IMR-90 (cell line): Measurements from ENCODE around the gene DHCR24. TPM values are rescaled to one million over a fixed set of nuclear protein-coding genes. Genes with fewer than 3 reads are reported as not detected.

Experiments used
- ATAC-seq: fragments of 200-7000 bp; cut with Tn5 transposase; 2 replicates; pipeline ENCODE4 v1.9.1; 2020; ENCODE audit warnings: low read depth, mild to moderate bottlenecking, moderate library complexity
- BruUV-seq: library from RNA; stranded (reverse); fragments of 400-500 nt; replicated peaks from 2 replicates; lab custom pipeline; 2021; lab: Mats Ljungman, UMichigan
- CTCF ChIA-PET: fragments of 300-600 bp; formaldehyde crosslinking; extraction: SDS; loops from one replicate; lab custom pipeline; 2021; ENCODE audit warnings: antibody characterized with exemption; lab: Yijun Ruan, JAX
- POLR2A ChIA-PET: fragments of 300-600 bp; sonication (Branson Sonifier 250); formaldehyde crosslinking; loops from one replicate; lab custom pipeline; 2022; ENCODE audit warnings: antibody characterized with exemption; ENCODE audit not compliant: unreplicated experiment; lab: Charles Lee
- DNase-seq: peaks from one replicate; pipeline ENCODE4 v3.0.0; 2013
- H2AFZ ChIP-seq: replicated peaks from 2 replicates; pipeline ENCODE3; 2013; ENCODE audit warnings: low read length, mild to moderate bottlenecking; ENCODE audit not compliant: poor library complexity
- H2AK5ac ChIP-seq: 2 replicates; pipeline ENCODE4 v1.6.1; 2013; ENCODE audit warnings: low read depth, low read length, inconsistent platforms
- H2AK9ac ChIP-seq: replicated peaks from 2 replicates; pipeline ENCODE3; 2013; ENCODE audit warnings: mild to moderate bottlenecking, low read depth, low read length, moderate library complexity; ENCODE audit not compliant: poor library complexity
- H2BK120ac ChIP-seq: 2 replicates; pipeline ENCODE4 v1.6.1; 2013; ENCODE audit warnings: low read depth, low read length, inconsistent platforms
- H2BK15ac ChIP-seq: 3 replicates; pipeline ENCODE4 v1.6.1; 2013; ENCODE audit warnings: low read depth, low read length, inconsistent platforms
- H2BK20ac ChIP-seq: 2 replicates; pipeline ENCODE4 v1.6.1; 2013; ENCODE audit warnings: low read depth, mild to moderate bottlenecking, inconsistent platforms, low read length, moderate library complexity
- H2BK5ac ChIP-seq: 2 replicates; pipeline ENCODE4 v1.6.1; 2013; ENCODE audit warnings: mild to moderate bottlenecking, low read depth, low read length, inconsistent platforms; ENCODE audit not compliant: poor library complexity, severe bottlenecking
- H3K14ac ChIP-seq: replicated peaks from 2 replicates; pipeline ENCODE4 v1.6.1; 2013; ENCODE audit warnings: low read depth, low read length, inconsistent platforms
- H3K18ac ChIP-seq: 2 replicates; pipeline ENCODE4 v1.6.1; 2013; ENCODE audit warnings: low read depth, low read length, control low read depth
- H3K23ac ChIP-seq: 2 replicates; pipeline ENCODE4 v1.6.1; 2013; ENCODE audit warnings: low read depth, low read length, inconsistent platforms
- H3K27ac ChIP-seq: 2 replicates; pipeline ENCODE4 v1.5.1; 2013; ENCODE audit warnings: mild to moderate bottlenecking, control low read depth, low read length; ENCODE audit not compliant: insufficient read depth
- H3K27me3 ChIP-seq: 2 replicates; pipeline ENCODE4 v1.6.1; 2013; ENCODE audit warnings: low read length; ENCODE audit not compliant: control insufficient read depth, insufficient read depth
- H3K36me3 ChIP-seq: 2 replicates; pipeline ENCODE4 v1.6.1; 2013; ENCODE audit warnings: low read length, mixed read lengths; ENCODE audit not compliant: control insufficient read depth, insufficient read depth
- H3K4ac ChIP-seq: 2 replicates; pipeline ENCODE4 v1.6.1; 2013; ENCODE audit warnings: low read depth, low read length, inconsistent platforms
- H3K4me1 ChIP-seq: 2 replicates; pipeline ENCODE4 v1.6.1; 2013; ENCODE audit warnings: low read length, mixed read lengths; ENCODE audit not compliant: control insufficient read depth, insufficient read depth
- H3K4me2 ChIP-seq: 2 replicates; pipeline ENCODE4 v1.6.1; 2013; ENCODE audit warnings: low read depth, mild to moderate bottlenecking, control low read depth, low read length, moderate library complexity
- H3K4me3 ChIP-seq: 2 replicates; pipeline ENCODE4 v1.5.1; 2013; ENCODE audit warnings: low read depth, mild to moderate bottlenecking, control low read depth, low read length, moderate library complexity; ENCODE audit not compliant: insufficient read depth
- H3K56ac ChIP-seq: 2 replicates; pipeline ENCODE4 v1.6.1; 2013; ENCODE audit warnings: low read length, inconsistent platforms; ENCODE audit not compliant: insufficient read depth; ENCODE audit errors: extremely low read depth
- H3K79me1 ChIP-seq, 2 experiments: 2 replicates each; pipeline ENCODE4 v1.6.1; 2013; ENCODE audit warnings: low read length in 2 of 2, inconsistent platforms in 1 of 2, low read depth in 1 of 2
- H3K9ac ChIP-seq: 2 replicates; pipeline ENCODE4 v1.6.1; 2013; ENCODE audit warnings: low read depth, low read length, control low read depth
- H3K9me1 ChIP-seq: 2 replicates; pipeline ENCODE4 v1.6.1; 2013; ENCODE audit warnings: low read length, inconsistent platforms; ENCODE audit not compliant: insufficient read depth
- H3K9me3 ChIP-seq: 2 replicates; pipeline ENCODE4 v1.6.1; 2013; ENCODE audit warnings: low read length; ENCODE audit not compliant: control insufficient read depth, insufficient read depth
- H4K20me1 ChIP-seq: 2 replicates; pipeline ENCODE4 v1.6.1; 2013; ENCODE audit warnings: low read length, inconsistent platforms; ENCODE audit not compliant: insufficient read depth
- H4K5ac ChIP-seq: 2 replicates; pipeline ENCODE4 v1.6.1; 2013; ENCODE audit warnings: mild to moderate bottlenecking, low read depth, low read length, control low read depth
- H4K8ac ChIP-seq, 2 experiments: 2 replicates each; pipeline ENCODE4 v1.6.1; 2013; ENCODE audit warnings: low read depth in 2 of 2, low read length in 2 of 2, control low read depth in 1 of 2, inconsistent platforms in 1 of 2
- H4K91ac ChIP-seq: 2 replicates; pipeline ENCODE4 v1.6.1; 2013; ENCODE audit warnings: low read depth, low read length, inconsistent platforms; ENCODE audit not compliant: insufficient read depth
- BHLHE40 ChIP-seq: fragments of 150-350 bp; IDR thresholded peaks from 2 replicates; pipeline ENCODE4 v1.6.1; 2016; ENCODE audit warnings: mild to moderate bottlenecking, low read depth, low read length
- CEBPB ChIP-seq: IDR thresholded peaks from 2 replicates; pipeline ENCODE4 v1.6.1; 2012; ENCODE audit warnings: low read depth, low read length, improper control_type of control experiment
- FOS ChIP-seq: fragments of 150-350 bp; IDR thresholded peaks from 2 replicates; pipeline ENCODE4 v1.6.1; 2016; ENCODE audit warnings: low read depth, low read length
- MAZ ChIP-seq: IDR thresholded peaks from 2 replicates; pipeline ENCODE4 v1.6.1; 2012; ENCODE audit warnings: low read depth, mild to moderate bottlenecking, low read length, improper control_type of control experiment, moderate library complexity, borderline replicate concordance
- MXI1 ChIP-seq: IDR thresholded peaks from 2 replicates; pipeline ENCODE4 v1.6.1; 2012; ENCODE audit warnings: low read depth, mild to moderate bottlenecking, low read length, moderate library complexity, borderline replicate concordance
- POLR2A ChIP-seq: IDR thresholded peaks from 2 replicates; pipeline ENCODE4 v1.6.1; 2012; ENCODE audit warnings: mild to moderate bottlenecking, low read depth, low read length
- RAD21 ChIP-seq: IDR thresholded peaks from 2 replicates; pipeline ENCODE4 v1.6.1; 2012; ENCODE audit warnings: low read length, improper control_type of control experiment
- RFX5 ChIP-seq: IDR thresholded peaks from 2 replicates; pipeline ENCODE4 v1.8.0; 2012; ENCODE audit warnings: low read depth, mild to moderate bottlenecking, low read length, moderate library complexity
- SMC3 ChIP-seq: fragments of 150-350 bp; IDR thresholded peaks from 2 replicates; pipeline ENCODE4 v1.6.1; 2016; ENCODE audit warnings: low read depth, mild to moderate bottlenecking, antibody characterized with exemption, low read length, moderate library complexity
- USF2 ChIP-seq: fragments of 150-350 bp; IDR thresholded peaks from 2 replicates; pipeline ENCODE4 v1.6.1; 2017; ENCODE audit warnings: mild to moderate bottlenecking, antibody characterized with exemption, low read length, low read depth
- WGBS, 2 experiments: methylation state at CpG; one replicate each; pipeline versions ENCODE4 v1.1.5 to v1.1.7; 2013; ENCODE audit warnings: missing lambda C conversion rate in 2 of 2; ENCODE audit not compliant: insufficient read length in 1 of 2; ENCODE audit errors: extremely low coverage in 2 of 2; 5-methylcytosine and 5-hydroxymethylcytosine counted together
- dilution Hi-C: fragments of 300-500 bp; cut with HindIII; formaldehyde crosslinking; loops from one replicate; pipeline ENCODE4 v1.14.3; 2018; ENCODE audit warnings: low sequenced_read_pairs; ENCODE audit not compliant: unreplicated experiment
- in situ Hi-C: fragments of 300-500 bp; cut with MboI; formaldehyde crosslinking; loops from 3 replicates; pipeline ENCODE4 v1.14.3; 2019; ENCODE audit warnings: low sequenced_read_pairs, inconsistent platforms, mixed read lengths
- intact Hi-C: fragments of 100-400 bp; cut with micrococcal nuclease; formaldehyde crosslinking; loops from 2 replicates; pipeline ENCODE4 v1.10.0; 2022
- polyA plus RNA-seq, 3 experiments: library from polyadenylated mRNA; depleted of rRNA; stranded (reverse); fragments of >200 nt; gene quantifications; 2 replicates each; pipeline ENCODE4 v1.2.3, GENCODE V29; 2012; ENCODE audit warnings: low replicate concordance in 1 of 3
- total RNA-seq: library from RNA; depleted of rRNA; stranded (reverse); fragments of >200 nt; gene quantifications from 2 replicates; pipeline ENCODE4 v1.2.3, GENCODE V29; 2012

The DHCR24 gene
- total and polyA plus RNA-seq, 2 of the 4 experiments (the other 2 are of a cell fraction), result 130 to 194 TPM

GRCh38 chr1:54922040-54922761 is 35.2 kb upstream of the DHCR24 start:
- H4K20me1 ChIP-seq, result no peaks in the 10 kb centered on the region
- WGBS, 2 experiments, result no CpG with 5 or more reads among the region's 4 CpGs
- no peak overlapping the region for H3K14ac ChIP-seq
- H3K27ac ChIP-seq, result no peak overlapping the region
- DNase-seq (no peak), ATAC-seq (no peak)
- H3K79me1 ChIP-seq, result no peaks in the 10 kb centered on the region
- H2BK15ac ChIP-seq, result no peak overlapping the region
- in situ Hi-C loops (no loop called here), intact Hi-C loops (no loop called here), dilution Hi-C loops (no loop called here)
- H3K36me3 ChIP-seq, result no peaks in the 10 kb centered on the region
- H3K4ac ChIP-seq, result no peak overlapping the region
- H4K8ac ChIP-seq, result no peak overlapping the region
- H2BK20ac ChIP-seq, result no peak overlapping the region
- no peak overlapping the region for H2BK120ac ChIP-seq
- H2BK5ac ChIP-seq, result no peak overlapping the region
- no peak overlapping the region for H3K23ac ChIP-seq
- H2AK5ac ChIP-seq, result no peak overlapping the region
- no peak overlapping the region for H3K4me2 ChIP-seq
- no peak overlapping the region for H3K4me3 ChIP-seq
- no peak overlapping the region for H4K91ac ChIP-seq
- H3K27me3 ChIP-seq, result peaks cover 23% of the 10 kb centered on the region
- ChIA-PET CTCF (interaction anchor here (0.6 to 1.6 kb wide), 3 partner anchors 9 to 49 kb away, joined by 3 read pairs; no protein-coding TSS in a partner anchor), POLR2A (no interaction called here)
- no peak overlapping the region for H3K56ac ChIP-seq
- no peak overlapping the region for H4K5ac ChIP-seq
- BruUV-seq, result no TSS peak
- H3K4me1 ChIP-seq, result peaks cover 3% of the 10 kb centered on the region; the same call in 1 of the 2 replicates
- TF ChIP-seq SMC3, result no peak
- no peak for TF ChIP-seq MXI1
- no peak for TF ChIP-seq RAD21
- no peak for TF ChIP-seq BHLHE40
- TF ChIP-seq USF2, result no peak
- TF ChIP-seq POLR2A, result no peak
- no peak for TF ChIP-seq MAZ
- TF ChIP-seq RFX5, result no peak
- no peak for TF ChIP-seq CEBPB
- no peak for TF ChIP-seq FOS
- no peak overlapping the region for H3K18ac ChIP-seq
- H3K9me3 ChIP-seq, result peaks cover 4% of the 10 kb centered on the region; the same call in 1 of the 2 replicates
- H3K9me1 ChIP-seq, result peaks cover 7% of the 10 kb centered on the region; the same call in 1 of the 2 replicates
- no peak overlapping the region for H3K9ac ChIP-seq
- H2AFZ ChIP-seq, result no peak overlapping the region
- no peak overlapping the region for H2AK9ac ChIP-seq
